Ishikawa (cell line): Measurements from ENCODE around the gene OLFML2A.
A peak's percentile ranks its signal among the peaks of the same experiment; 100 is the strongest.

Source experiments
- CEBPB ChIP-seq: IDR thresholded peaks from 2 replicates; pipeline ENCODE4 v1.6.1; 2012
- CREB1 ChIP-seq: IDR thresholded peaks from 2 replicates; pipeline ENCODE4 v1.6.1; 2012; ENCODE audit warnings: low read depth
- EP300 ChIP-seq: IDR thresholded peaks from 2 replicates; pipeline ENCODE4 v1.6.1; 2012; ENCODE audit warnings: borderline replicate concordance
- FOXM1 ChIP-seq: IDR thresholded peaks from 2 replicates; pipeline ENCODE4 v1.6.1; 2012; ENCODE audit warnings: low read depth, borderline replicate concordance
- MAX ChIP-seq: IDR thresholded peaks from 2 replicates; pipeline ENCODE4 v1.6.1; 2012
- NFIC ChIP-seq: IDR thresholded peaks from 2 replicates; pipeline ENCODE4 v1.6.1; 2012
- RAD21 ChIP-seq: IDR thresholded peaks from 2 replicates; pipeline ENCODE4 v1.6.1; 2012; ENCODE audit warnings: low read depth
- TAF1 ChIP-seq: IDR thresholded peaks from 2 replicates; pipeline ENCODE4 v1.6.1; 2012; ENCODE audit warnings: low read depth, mild to moderate bottlenecking
- TCF12 ChIP-seq: IDR thresholded peaks from 2 replicates; pipeline ENCODE4 v1.6.1; 2012; ENCODE audit warnings: low read depth
- TEAD4 ChIP-seq: IDR thresholded peaks from 2 replicates; pipeline ENCODE4 v1.6.1; 2012
- USF1 ChIP-seq: IDR thresholded peaks from 2 replicates; pipeline ENCODE4 v1.6.1; 2012
- YY1 ChIP-seq: IDR thresholded peaks from 2 replicates; pipeline ENCODE4 v1.6.1; 2012; ENCODE audit warnings: low read depth
- ZBTB7A ChIP-seq: IDR thresholded peaks from 2 replicates; pipeline ENCODE4 v1.6.1; 2012; ENCODE audit warnings: low read depth
- TF ChIP-seq, protein P1 (sequence below): IDR thresholded peaks from 2 replicates; pipeline ENCODE4 v1.6.1; 2012; ENCODE audit warnings: low read depth, mild to moderate bottlenecking

DNA sequence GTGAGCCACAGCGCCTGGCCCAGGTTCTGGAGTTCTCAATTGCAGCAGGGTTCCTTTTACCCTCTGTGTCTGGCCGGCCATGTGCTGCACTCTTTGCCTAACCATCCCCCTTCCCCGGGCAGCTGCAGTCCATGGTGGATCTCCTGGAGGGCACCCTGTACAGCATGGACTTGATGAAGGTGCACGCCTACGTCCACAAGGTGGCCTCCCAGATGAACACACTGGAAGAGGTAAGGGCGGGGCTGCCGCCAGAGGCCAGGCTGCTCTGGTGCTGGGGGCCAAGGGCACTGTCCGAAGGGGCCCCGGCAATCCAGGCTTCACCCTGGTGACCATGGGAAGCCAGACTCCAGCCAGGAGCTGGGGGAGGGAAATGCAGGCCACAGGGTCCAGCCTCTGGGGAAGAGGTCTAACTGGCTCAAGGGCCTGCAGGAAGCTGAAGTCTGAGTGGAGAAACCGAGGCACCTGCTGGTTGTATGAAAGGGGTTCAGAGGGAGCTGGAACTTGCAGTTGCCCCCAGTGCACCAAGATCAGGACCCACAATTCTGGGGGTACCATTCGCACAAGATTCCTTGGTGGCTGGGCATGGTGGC lies 18.1 kb downstream of the OLFML2A start:
- no peak for TF ChIP-seq USF1
- TF ChIP-seq ZBTB7A, result no peak
- peak; percentile 68 for TF ChIP-seq RAD21
- TF ChIP-seq, protein P1, sequence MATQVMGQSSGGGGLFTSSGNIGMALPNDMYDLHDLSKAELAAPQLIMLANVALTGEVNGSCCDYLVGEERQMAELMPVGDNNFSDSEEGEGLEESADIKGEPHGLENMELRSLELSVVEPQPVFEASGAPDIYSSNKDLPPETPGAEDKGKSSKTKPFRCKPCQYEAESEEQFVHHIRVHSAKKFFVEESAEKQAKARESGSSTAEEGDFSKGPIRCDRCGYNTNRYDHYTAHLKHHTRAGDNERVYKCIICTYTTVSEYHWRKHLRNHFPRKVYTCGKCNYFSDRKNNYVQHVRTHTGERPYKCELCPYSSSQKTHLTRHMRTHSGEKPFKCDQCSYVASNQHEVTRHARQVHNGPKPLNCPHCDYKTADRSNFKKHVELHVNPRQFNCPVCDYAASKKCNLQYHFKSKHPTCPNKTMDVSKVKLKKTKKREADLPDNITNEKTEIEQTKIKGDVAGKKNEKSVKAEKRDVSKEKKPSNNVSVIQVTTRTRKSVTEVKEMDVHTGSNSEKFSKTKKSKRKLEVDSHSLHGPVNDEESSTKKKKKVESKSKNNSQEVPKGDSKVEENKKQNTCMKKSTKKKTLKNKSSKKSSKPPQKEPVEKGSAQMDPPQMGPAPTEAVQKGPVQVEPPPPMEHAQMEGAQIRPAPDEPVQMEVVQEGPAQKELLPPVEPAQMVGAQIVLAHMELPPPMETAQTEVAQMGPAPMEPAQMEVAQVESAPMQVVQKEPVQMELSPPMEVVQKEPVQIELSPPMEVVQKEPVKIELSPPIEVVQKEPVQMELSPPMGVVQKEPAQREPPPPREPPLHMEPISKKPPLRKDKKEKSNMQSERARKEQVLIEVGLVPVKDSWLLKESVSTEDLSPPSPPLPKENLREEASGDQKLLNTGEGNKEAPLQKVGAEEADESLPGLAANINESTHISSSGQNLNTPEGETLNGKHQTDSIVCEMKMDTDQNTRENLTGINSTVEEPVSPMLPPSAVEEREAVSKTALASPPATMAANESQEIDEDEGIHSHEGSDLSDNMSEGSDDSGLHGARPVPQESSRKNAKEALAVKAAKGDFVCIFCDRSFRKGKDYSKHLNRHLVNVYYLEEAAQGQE, result no peak
- TF ChIP-seq CREB1, result no peak
- TF ChIP-seq EP300, result no peak
- TF ChIP-seq TEAD4, result no peak
- no peak for TF ChIP-seq TCF12
- TF ChIP-seq MAX, result no peak
- no peak for TF ChIP-seq YY1
- TF ChIP-seq TAF1, result no peak
- TF ChIP-seq CEBPB, result no peak
- no peak for TF ChIP-seq FOXM1
- no peak for TF ChIP-seq NFIC
